ENCODE data around the gene PHACTR3.

PHACTR3 gene

GRCh38 chr20:59603176-59603575 lies 1.2 kb upstream of the PHACTR3 start:
- Histone ChIP-seq H2AFZ (ENCODE audit: low read length) (no peak overlapping the region), H3K4me1 (ENCODE audit: low read length) (no peaks in the 10 kb centered on the region), H3K36me3 (replicated peaks; ENCODE audit: insufficient read depth, low read length) (no peaks in the 10 kb centered on the region), H3K79me2 (ENCODE audit: low read length) (no peaks in the 10 kb centered on the region), H3K4me3 (ENCODE audit: low read length) (no peak overlapping the region), H4K20me1 (ENCODE audit: insufficient read depth, low read length) (no peaks in the 10 kb centered on the region), H3F3A (ENCODE audit: insufficient read depth, low read length) (no peaks in the 10 kb centered on the region), H3K27me3 (replicated peaks; ENCODE audit: insufficient read depth, low read length) (peaks cover 87% of the 10 kb centered on the region), H3K9me3 (replicated peaks; ENCODE audit: insufficient read depth, low read length) (no peaks in the 10 kb centered on the region), H3K9ac (ENCODE audit: low read length) (no peak overlapping the region), H3K9me2 (replicated peaks; ENCODE audit: insufficient read depth, low read length) (no peaks in the 10 kb centered on the region), H3K27ac (ENCODE audit: low read length) (no peak overlapping the region), H3K4me2 (ENCODE audit: low read depth, low read length) (no peak overlapping the region)
- no peak for DNase-seq
- TF ChIP-seq, protein P1, sequence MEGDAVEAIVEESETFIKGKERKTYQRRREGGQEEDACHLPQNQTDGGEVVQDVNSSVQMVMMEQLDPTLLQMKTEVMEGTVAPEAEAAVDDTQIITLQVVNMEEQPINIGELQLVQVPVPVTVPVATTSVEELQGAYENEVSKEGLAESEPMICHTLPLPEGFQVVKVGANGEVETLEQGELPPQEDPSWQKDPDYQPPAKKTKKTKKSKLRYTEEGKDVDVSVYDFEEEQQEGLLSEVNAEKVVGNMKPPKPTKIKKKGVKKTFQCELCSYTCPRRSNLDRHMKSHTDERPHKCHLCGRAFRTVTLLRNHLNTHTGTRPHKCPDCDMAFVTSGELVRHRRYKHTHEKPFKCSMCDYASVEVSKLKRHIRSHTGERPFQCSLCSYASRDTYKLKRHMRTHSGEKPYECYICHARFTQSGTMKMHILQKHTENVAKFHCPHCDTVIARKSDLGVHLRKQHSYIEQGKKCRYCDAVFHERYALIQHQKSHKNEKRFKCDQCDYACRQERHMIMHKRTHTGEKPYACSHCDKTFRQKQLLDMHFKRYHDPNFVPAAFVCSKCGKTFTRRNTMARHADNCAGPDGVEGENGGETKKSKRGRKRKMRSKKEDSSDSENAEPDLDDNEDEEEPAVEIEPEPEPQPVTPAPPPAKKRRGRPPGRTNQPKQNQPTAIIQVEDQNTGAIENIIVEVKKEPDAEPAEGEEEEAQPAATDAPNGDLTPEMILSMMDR (IDR thresholded peaks at IDR 0.05; ENCODE audit: low read length): no peak
- no peak for TF ChIP-seq EZH2phosphoT487 (IDR thresholded peaks at IDR 0.05; ENCODE audit: low read length)
- no peak for TF ChIP-seq EZH2 (optimal IDR thresholded peaks at IDR 0.05; ENCODE audit: low read depth, low read length)

- TF ChIP-seq EZH2 (optimal IDR thresholded peaks at IDR 0.05; ENCODE audit: low read depth, low read length): peak; percentile 66
- no peak for TF ChIP-seq EZH2phosphoT487 (IDR thresholded peaks at IDR 0.05; ENCODE audit: low read length)
- TF ChIP-seq, protein P1 (IDR thresholded peaks at IDR 0.05; ENCODE audit: low read length): no peak
- Histone ChIP-seq H3K4me1 (ENCODE audit: low read length) (no peaks in the 10 kb centered on the region), H3K27ac (ENCODE audit: low read length) (no peak overlapping the region), H3K9me2 (replicated peaks; ENCODE audit: insufficient read depth, low read length) (no peaks in the 10 kb centered on the region), H4K20me1 (ENCODE audit: insufficient read depth, low read length) (no peaks in the 10 kb centered on the region), H3K27me3 (replicated peaks; ENCODE audit: insufficient read depth, low read length) (peaks cover 91% of the 10 kb centered on the region), H3K4me3 (ENCODE audit: low read length) (no peak overlapping the region), H3K79me2 (ENCODE audit: low read length) (no peaks in the 10 kb centered on the region), H3K4me2 (ENCODE audit: low read depth, low read length) (no peak overlapping the region), H3F3A (ENCODE audit: insufficient read depth, low read length) (no peaks in the 10 kb centered on the region), H3K36me3 (replicated peaks; ENCODE audit: insufficient read depth, low read length) (no peaks in the 10 kb centered on the region), H3K9me3 (replicated peaks; ENCODE audit: insufficient read depth, low read length) (no peaks in the 10 kb centered on the region), H2AFZ (ENCODE audit: low read length) (no peak overlapping the region), H3K9ac (ENCODE audit: low read length) (no peak overlapping the region)
- DNase-seq: no peak
These were observed 631 bp downstream of the PHACTR3 start for GRCh38 chr20:59604741-59605600.

DNA sequence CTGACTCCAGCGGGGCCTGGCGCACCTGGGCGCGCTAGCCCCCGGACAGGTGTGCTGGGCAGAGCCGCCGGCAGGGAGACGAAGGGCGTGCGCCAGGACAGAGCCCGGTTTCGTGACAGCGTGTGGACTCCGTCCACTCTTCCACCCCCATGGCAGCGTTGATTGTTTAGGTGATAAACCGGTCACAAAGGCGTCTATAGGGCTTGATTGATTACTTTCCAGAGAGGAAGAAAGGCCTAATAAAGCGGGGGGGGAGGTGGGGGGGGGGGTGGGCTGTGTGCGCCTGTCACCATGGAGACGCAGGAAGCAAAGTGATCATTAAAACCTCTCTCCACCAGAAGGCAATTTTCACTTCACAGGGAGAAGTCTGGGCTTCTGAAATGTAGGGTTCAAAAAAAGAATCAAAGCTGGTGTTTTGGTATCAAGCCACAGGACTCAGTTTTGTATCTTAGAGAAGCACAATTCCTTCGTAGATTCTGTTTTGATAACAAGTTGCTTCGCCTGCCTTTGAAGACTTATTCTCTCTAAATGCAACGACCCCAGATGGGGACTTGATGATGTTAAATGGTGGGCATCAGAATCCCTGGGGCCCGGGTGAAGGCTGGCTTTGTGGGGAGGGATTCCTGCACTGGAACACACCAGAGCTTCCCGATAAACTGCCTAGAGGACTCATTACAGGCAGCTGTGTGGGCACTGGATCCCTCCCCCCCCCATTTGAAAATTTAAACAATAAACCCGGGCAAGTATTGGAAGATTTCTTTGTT lies 1.4 kb downstream of the PHACTR3 start:
- no peaks in the 10 kb centered on the region for H3K79me2 ChIP-seq (ENCODE audit: low read length)
- TF ChIP-seq EZH2 (optimal IDR thresholded peaks at IDR 0.05; ENCODE audit: low read depth, low read length): no peak
- TF ChIP-seq, protein P1 (IDR thresholded peaks at IDR 0.05; ENCODE audit: low read length): no peak
- no peak for TF ChIP-seq EZH2phosphoT487 (IDR thresholded peaks at IDR 0.05; ENCODE audit: low read length)
- no peaks in the 10 kb centered on the region for H3K9me3 ChIP-seq (replicated peaks; ENCODE audit: insufficient read depth, low read length)
- H3K4me1 ChIP-seq (ENCODE audit: low read length): no peaks in the 10 kb centered on the region
- H3K36me3 ChIP-seq (replicated peaks; ENCODE audit: insufficient read depth, low read length): no peaks in the 10 kb centered on the region
- no peak overlapping the region for H3K9ac ChIP-seq (ENCODE audit: low read length)
- H2AFZ ChIP-seq (ENCODE audit: low read length): no peak overlapping the region
- no peaks in the 10 kb centered on the region for H3K9me2 ChIP-seq (replicated peaks; ENCODE audit: insufficient read depth, low read length)
- no peak for DNase-seq
- H3K27ac ChIP-seq (ENCODE audit: low read length): no peak overlapping the region
- no peaks in the 10 kb centered on the region for H3F3A ChIP-seq (ENCODE audit: insufficient read depth, low read length)
- no peak overlapping the region for H3K4me2 ChIP-seq (ENCODE audit: low read depth, low read length)
- H3K27me3 ChIP-seq (replicated peaks; ENCODE audit: insufficient read depth, low read length): peaks cover 91% of the 10 kb centered on the region
- no peak overlapping the region for H3K4me3 ChIP-seq (ENCODE audit: low read length)
- H4K20me1 ChIP-seq (ENCODE audit: insufficient read depth, low read length): no peaks in the 10 kb centered on the region

Data from MM.1S (cell line).